HUES6 (cell line): ENCODE measurements around the gene IL5RA.

Experiments
- H3K27ac ChIP-seq: 2 replicates; pipeline ENCODE4 v1.7.0; 2013; ENCODE audit warnings: low read depth, mild to moderate bottlenecking, low read length, inconsistent platforms
- H3K27me3 ChIP-seq: 2 replicates; pipeline ENCODE4 v1.6.1; 2013; ENCODE audit warnings: low read length; ENCODE audit not compliant: control insufficient read depth, insufficient read depth
- H3K36me3 ChIP-seq: 2 replicates; pipeline ENCODE4 v1.6.1; 2013; ENCODE audit warnings: low read length; ENCODE audit not compliant: control insufficient read depth, insufficient read depth
- H3K4me1 ChIP-seq: 2 replicates; pipeline ENCODE4 v1.6.1; 2013; ENCODE audit warnings: low read length; ENCODE audit not compliant: control insufficient read depth, insufficient read depth
- H3K4me3 ChIP-seq: 2 replicates; pipeline ENCODE4 v1.5.1; 2013; ENCODE audit warnings: low read depth, low read length
- H3K9ac ChIP-seq: one replicate; pipeline ENCODE4 v1.6.1; 2013; ENCODE audit warnings: mild to moderate bottlenecking, low read length
- H3K9me3 ChIP-seq: 2 replicates; pipeline ENCODE4 v1.6.1; 2013; ENCODE audit warnings: low read depth, low read length; ENCODE audit not compliant: control insufficient read depth, insufficient read depth

IL5RA gene

DNA sequence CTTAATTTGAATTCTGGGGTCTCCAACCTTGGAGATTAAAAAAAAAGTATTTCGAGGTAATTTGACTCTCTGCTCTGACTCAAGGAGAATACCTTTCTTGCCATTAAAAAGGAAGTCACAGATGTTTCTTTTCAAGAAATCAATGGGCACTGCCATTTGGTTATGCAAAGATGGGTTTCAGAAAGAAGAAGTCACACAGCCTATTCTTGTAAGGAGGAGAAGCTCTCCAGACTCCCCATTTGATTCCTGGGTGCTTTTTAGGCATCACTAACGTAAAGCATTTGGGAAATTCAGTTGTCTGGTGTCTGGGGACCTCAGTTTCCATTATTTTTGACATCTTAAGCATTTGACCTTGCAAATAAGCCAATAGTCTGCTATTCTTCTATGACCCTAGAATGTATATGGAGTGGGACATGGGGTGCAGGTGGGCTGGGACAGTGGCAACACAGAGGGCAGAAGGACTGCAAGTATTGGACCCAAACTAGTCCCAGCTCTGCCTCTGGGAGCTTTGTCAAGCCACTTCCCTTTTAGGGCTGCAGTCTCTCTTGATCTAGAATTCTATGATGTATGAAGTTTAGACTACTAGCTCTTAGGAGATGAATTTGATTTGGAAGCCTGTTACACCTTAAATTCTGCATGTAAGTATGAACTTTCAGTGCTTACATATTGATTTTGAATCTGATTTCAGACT, 27.8 kb downstream of the IL5RA start:
- Histone ChIP-seq H3K9me3 (no peaks in the 10 kb centered on the region), H3K4me1 (peaks cover 7% of the 10 kb centered on the region; the same call in 1 of the 2 replicates), H3K36me3 (no peaks in the 10 kb centered on the region), H3K27me3 (no peaks in the 10 kb centered on the region), H3K27ac (no peak overlapping the region), H3K9ac (no peak overlapping the region), H3K4me3 (no peak overlapping the region)

DNA sequence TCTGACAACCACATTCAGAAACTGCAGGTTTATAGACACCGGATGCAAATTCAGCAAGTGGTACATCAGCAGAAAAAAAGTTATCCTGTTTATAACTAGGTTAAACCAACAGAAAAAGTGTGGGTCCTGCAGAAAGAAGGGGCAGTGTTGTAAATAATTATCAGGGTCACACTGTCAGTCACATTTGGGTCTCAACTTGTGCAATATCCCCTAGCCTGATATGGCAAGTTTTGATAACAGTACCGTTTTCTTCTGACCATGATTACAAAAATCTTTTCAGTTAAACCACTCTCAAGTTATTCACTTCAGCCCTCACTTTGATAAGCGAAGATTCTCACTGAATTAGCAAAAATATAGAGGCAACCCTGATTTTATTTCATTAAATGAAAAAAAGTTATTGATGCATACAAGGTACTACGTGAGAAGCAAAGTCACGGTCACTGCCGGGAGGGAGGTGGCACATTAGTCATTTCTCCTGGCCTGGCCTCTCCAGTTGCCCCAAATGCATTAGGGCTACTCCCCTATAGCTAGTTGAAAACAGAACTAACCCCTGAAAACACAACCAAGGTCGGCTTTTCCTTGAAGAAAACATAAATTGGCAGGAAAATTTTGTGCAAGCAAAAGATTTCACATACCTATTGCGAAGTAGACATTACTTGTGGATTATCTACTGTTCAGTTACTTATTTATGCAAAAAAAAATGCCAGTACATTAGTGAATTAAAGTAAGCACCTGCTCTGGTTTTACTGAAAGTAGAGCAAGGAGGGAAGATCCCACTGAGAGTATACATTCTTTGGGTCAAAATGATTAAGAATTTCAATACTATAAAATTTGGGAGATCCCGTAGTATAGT, 28.6 kb downstream of the IL5RA start:
- H3K9me3 ChIP-seq: no peaks in the 10 kb centered on the region
- no peak overlapping the region for H3K4me3 ChIP-seq
- no peak overlapping the region for H3K9ac ChIP-seq
- no peaks in the 10 kb centered on the region for H3K27me3 ChIP-seq
- H3K4me1 ChIP-seq: peaks cover 7% of the 10 kb centered on the region; the same call in 1 of the 2 replicates
- H3K27ac ChIP-seq: no peak overlapping the region
- no peaks in the 10 kb centered on the region for H3K36me3 ChIP-seq

DNA sequence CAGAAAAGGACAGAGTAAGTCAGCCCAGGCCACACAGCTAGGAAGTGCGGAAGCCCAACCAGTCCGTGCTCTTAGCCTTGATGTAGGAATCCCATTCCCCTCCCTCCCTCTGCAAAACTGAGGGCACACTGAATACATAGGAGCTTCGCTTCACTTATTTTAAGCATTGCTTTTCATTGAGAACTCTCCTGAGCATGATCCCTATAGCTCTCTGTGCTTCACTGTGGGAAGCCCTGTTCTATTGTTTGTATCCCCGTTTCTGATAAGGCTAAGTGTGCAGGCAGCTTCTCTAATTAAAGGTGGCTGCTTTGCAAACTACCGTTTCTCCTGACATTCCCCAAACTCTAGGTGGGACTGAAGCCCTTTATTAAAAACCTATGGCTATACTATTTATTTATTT, 29.9 kb downstream of the IL5RA start:
- Histone ChIP-seq H3K27ac (no peak overlapping the region), H3K9me3 (no peaks in the 10 kb centered on the region), H3K4me1 (peaks cover 7% of the 10 kb centered on the region; the same call in 1 of the 2 replicates), H3K9ac (no peak overlapping the region), H3K4me3 (no peak overlapping the region), H3K27me3 (no peaks in the 10 kb centered on the region), H3K36me3 (no peaks in the 10 kb centered on the region)

DNA sequence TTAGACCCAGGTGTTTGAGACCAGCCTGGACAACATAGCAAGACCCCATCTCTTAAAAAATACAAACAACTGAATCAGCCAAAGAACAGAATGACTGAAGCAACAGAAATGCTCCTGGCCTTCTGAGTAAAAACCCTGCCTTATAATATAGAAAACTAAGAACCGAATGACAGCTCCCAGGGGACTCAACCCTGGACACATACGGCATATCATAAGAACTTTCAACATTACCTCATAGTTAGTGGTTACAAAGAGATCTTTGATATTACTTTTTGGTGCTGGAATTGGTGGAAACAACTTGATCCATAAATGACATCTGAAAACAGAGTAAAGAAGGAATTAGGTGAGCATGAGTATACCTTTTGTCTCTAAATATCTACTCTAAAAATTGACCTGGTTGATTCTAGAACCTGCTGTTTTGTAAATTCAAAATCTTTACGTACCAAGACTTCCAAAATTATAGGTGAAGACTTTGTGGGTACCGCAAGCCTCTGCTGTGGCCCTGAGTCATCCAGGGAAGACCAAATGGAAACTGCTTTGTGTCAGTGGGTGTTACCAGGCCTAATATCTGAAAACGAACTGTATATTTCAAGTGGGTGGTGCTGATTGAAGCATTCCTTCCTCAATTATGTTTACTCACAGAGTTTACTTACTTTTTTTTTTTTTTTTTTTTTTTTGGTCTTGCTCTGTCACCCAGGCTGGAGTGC, 35.5 kb downstream of the IL5RA start:
- Histone ChIP-seq H3K9me3 (no peaks in the 10 kb centered on the region), H3K36me3 (no peaks in the 10 kb centered on the region), H3K27me3 (no peaks in the 10 kb centered on the region), H3K9ac (no peak overlapping the region), H3K4me3 (no peak overlapping the region), H3K27ac (no peak overlapping the region), H3K4me1 (no peaks in the 10 kb centered on the region)

DNA sequence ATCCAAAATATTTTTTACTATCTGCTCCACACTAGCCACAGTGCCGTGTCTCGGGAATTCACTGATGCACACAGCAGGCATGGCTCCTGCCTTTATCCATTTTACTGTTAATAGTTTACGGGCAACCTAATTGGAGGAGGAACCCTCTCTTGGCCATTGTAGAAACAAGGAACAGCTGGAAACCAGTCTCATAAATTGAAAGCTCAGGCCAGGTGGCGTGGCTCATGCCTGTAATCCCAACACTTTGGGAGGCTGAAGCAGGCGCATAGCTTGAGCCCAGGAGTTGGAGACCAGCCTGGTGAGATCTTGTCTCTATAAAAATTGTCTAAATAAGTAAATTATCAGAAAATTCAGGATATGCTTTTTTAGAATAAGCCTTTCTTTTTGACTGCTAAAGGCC, 39.0 kb downstream of the IL5RA start:
- H3K27me3 ChIP-seq: no peaks in the 10 kb centered on the region
- no peak overlapping the region for H3K9ac ChIP-seq

DNA sequence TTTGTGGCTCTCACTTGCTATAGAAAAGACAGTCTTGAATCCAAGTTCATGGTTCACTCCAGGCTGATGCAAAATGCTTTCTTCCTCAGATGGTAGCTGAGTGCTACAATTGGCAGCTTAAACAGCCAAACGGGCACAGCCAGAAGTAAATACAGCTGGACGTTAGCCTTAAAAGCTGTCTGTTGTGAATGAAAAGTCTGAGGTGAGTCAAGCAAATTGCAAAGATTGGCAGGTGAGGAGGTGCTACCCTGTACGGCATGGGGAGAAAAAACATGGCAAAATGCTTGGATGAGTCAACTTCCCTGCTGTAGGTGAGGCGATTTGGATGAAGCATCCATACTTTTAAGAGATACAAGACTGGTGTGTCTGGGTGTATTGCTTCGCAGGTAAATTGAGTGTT, 40.5 kb downstream of the IL5RA start:
- Histone ChIP-seq H3K9me3 (no peaks in the 10 kb centered on the region), H3K36me3 (no peaks in the 10 kb centered on the region), H3K4me3 (no peak overlapping the region), H3K27ac (no peak overlapping the region), H3K4me1 (no peaks in the 10 kb centered on the region), H3K9ac (no peak overlapping the region), H3K27me3 (no peaks in the 10 kb centered on the region)

More for the DNA sequence above, 39.0 kb downstream of the IL5RA start:
- H3K4me1 ChIP-seq: no peaks in the 10 kb centered on the region
- H3K4me3 ChIP-seq: no peak overlapping the region
- H3K27ac ChIP-seq: no peak overlapping the region
- H3K9me3 ChIP-seq: no peaks in the 10 kb centered on the region
- H3K36me3 ChIP-seq: no peaks in the 10 kb centered on the region

DNA sequence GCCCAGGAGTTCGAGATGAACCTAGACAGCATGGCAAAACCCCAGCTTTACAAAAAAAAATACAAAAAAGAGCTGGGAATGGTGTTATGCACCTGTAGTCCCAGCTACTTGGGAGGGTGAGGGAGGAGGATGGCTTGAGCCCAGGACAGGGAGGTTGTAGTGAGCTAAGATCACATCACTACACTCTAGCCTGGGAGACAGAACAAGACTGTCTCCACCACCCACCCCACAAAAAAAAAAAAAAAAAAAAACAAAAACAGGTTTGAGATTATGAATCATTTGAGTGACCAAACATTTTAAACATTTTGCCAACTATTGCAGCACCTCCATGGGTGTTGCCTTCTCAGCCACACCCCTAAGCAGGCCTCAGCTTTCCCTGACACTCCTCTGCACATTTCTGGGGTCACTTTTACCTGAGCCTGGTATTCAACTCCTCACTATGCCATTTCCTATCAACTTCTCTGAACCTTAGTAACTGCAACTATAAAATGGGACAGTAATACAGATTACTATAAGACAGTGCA, 41.8 kb downstream of the IL5RA start:
- Histone ChIP-seq H3K4me1 (no peaks in the 10 kb centered on the region), H3K4me3 (no peak overlapping the region), H3K27me3 (no peaks in the 10 kb centered on the region), H3K36me3 (no peaks in the 10 kb centered on the region), H3K9me3 (no peaks in the 10 kb centered on the region), H3K9ac (no peak overlapping the region), H3K27ac (no peak overlapping the region)

DNA sequence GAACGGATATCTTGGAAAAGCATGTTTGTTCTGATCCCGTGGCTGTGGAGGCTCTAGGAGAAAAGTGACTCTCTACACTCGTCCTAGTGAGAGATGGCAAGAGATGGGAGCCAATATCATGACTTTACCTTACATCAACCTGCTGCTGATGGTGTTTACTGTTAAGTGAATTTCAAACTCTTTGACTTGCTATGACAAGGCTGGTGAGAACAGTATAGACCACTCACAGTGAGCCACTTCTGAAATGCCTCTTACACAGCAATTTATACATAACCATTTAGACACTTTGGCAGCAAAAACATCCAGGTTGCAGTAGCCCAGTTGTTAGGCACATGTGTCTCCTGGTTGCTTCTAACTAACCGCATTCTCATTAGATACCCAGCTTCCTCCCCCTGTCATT, 43.3 kb downstream of the IL5RA start:
- no peak overlapping the region for H3K4me3 ChIP-seq
- H3K36me3 ChIP-seq: no peaks in the 10 kb centered on the region
- no peak overlapping the region for H3K27ac ChIP-seq
- H3K9ac ChIP-seq: no peak overlapping the region
- H3K27me3 ChIP-seq: no peaks in the 10 kb centered on the region
- peaks cover 5% of the 10 kb centered on the region; the same call in 1 of the 2 replicates for H3K4me1 ChIP-seq
- H3K9me3 ChIP-seq: no peaks in the 10 kb centered on the region

DNA sequence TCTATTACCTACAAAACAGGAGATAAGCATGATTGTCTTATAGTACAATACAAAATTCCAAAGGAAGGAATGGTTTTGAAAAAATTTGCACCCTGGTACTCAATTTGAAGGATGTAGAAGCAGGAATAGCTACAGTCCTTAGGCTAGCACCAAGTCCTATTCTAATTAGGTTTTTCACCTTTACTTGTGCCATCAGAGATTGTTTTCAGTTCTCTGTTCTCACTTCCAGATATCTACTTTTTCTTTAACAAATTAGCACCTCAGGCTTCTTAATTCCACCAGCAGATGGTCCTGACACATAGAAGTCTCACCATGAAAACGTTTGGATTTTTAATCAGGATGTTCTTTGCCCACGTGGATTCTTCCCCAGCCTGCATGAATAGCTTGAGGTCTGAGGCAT, 43.8 kb downstream of the IL5RA start:
- no peaks in the 10 kb centered on the region for H3K36me3 ChIP-seq

DNA sequence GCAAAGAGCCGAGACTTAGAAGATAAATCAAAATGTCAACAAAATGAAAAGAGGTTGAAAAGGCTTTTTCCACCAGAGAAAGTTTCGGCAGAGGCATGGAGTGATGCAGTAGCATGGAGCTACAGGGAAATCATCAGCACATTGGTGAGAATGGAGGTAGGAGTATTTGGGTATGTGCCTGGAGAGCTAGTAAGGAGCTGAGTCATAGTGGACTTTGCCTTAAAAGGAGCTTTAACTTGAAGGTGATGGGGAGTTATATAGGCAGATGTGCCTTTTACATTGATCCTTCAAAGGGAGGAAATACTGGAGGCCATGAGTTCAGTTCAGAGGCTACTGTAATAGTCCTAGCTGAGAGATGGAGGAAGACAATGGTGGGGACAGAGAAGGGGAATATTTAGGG, 44.3 kb downstream of the IL5RA start:
- H3K27ac ChIP-seq: no peak overlapping the region
- no peaks in the 10 kb centered on the region for H3K27me3 ChIP-seq
- H3K4me3 ChIP-seq: no peak overlapping the region
- H3K36me3 ChIP-seq: no peaks in the 10 kb centered on the region
- H3K4me1 ChIP-seq: peaks cover 9% of the 10 kb centered on the region
- no peak overlapping the region for H3K9ac ChIP-seq
- H3K9me3 ChIP-seq: no peaks in the 10 kb centered on the region

More for the DNA sequence above, 43.8 kb downstream of the IL5RA start:
- Histone ChIP-seq H3K4me1 (peaks cover 5% of the 10 kb centered on the region; the same call in 1 of the 2 replicates), H3K27me3 (no peaks in the 10 kb centered on the region), H3K27ac (no peak overlapping the region), H3K9me3 (no peaks in the 10 kb centered on the region), H3K9ac (no peak overlapping the region), H3K4me3 (no peak overlapping the region)
